WTC11 (cell line): ENCODE results near the gene SPP1. TPM values are rescaled to one million over a fixed set of nuclear protein-coding genes. Genes with fewer than 3 reads are reported as not detected.
"Not testable (repeated sequence)": the region's sequence is repeated elsewhere in the genome, so short reads cannot be mapped to it uniquely, and the experiment has no call there.

Experiments
- ATAC-seq: fragments of 200-7000 bp; cut with Tn5 transposase; 2 replicates; pipeline ENCODE4 v1.10.0; 2021; ENCODE audit warnings: mild to moderate bottlenecking, moderate library complexity
- CTCF ChIA-PET: fragments of 300-600 bp; sonication (Branson Sonifier 250); formaldehyde crosslinking; loops from one replicate; lab custom pipeline; 2021; ENCODE audit warnings: antibody characterized with exemption; lab: Charles Lee
- POLR2A ChIA-PET: fragments of 350-600 bp; sonication (Branson Sonifier 250); formaldehyde crosslinking; loops from one replicate; lab custom pipeline; 2021; ENCODE audit warnings: antibody characterized with exemption; lab: Charles Lee
- DNase-seq: peaks from one replicate; pipeline ENCODE4 v3.0.0; 2021; ENCODE audit warnings: low spot score
- H3K27ac Mint-ChIP-seq: 2 replicates; pipeline ENCODE4 v1.8.0; 2021; ENCODE audit warnings: mixed read lengths
- H3K27me3 Mint-ChIP-seq: 2 replicates; pipeline ENCODE4 v1.8.0; 2021; ENCODE audit warnings: low read depth, mild to moderate bottlenecking, moderate library complexity, mixed read lengths
- H3K36me3 Mint-ChIP-seq: 2 replicates; pipeline ENCODE4 v1.8.0; 2021; ENCODE audit warnings: mixed read lengths
- H3K4me1 Mint-ChIP-seq: 2 replicates; pipeline ENCODE4 v1.8.0; 2022; ENCODE audit warnings: mixed read lengths
- H3K4me3 Mint-ChIP-seq: 2 replicates; pipeline ENCODE4 v1.8.0; 2021; ENCODE audit warnings: mild to moderate bottlenecking, moderate library complexity, mixed read lengths
- H3K9me3 Mint-ChIP-seq: 2 replicates; pipeline ENCODE4 v1.8.0; 2021; ENCODE audit warnings: mixed read lengths
- AR ChIP-seq: fragments of 250-450 bp; sonication (Bioruptor Pico); IDR thresholded peaks from 2 replicates; pipeline ENCODE4 v1.9.0; 2021; ENCODE audit warnings: mild to moderate bottlenecking
- E2F4 ChIP-seq: sonication (generic); formaldehyde crosslinking; IDR thresholded peaks from 2 replicates; pipeline ENCODE4 v1.8.1; 2022; ENCODE audit warnings: low read depth, mild to moderate bottlenecking, moderate library complexity, missing genetic modification reagents, borderline replicate concordance
- EMX1 ChIP-seq: fragments of 250-450 bp; sonication (Bioruptor Pico); IDR thresholded peaks from 2 replicates; pipeline ENCODE4 v1.8.0; 2021; ENCODE audit warnings: mild to moderate bottlenecking
- ERG ChIP-seq: fragments of 250-450 bp; sonication (Bioruptor Pico); IDR thresholded peaks from 2 replicates; pipeline ENCODE4 v1.8.0; 2021; ENCODE audit warnings: mild to moderate bottlenecking
- NFATC4 ChIP-seq: fragments of 250-450 bp; sonication (Bioruptor Pico); IDR thresholded peaks from 2 replicates; pipeline ENCODE4 v1.9.0; 2021; ENCODE audit warnings: mild to moderate bottlenecking
- NR1H2 ChIP-seq: sonication (generic); formaldehyde crosslinking; IDR thresholded peaks from 2 replicates; pipeline ENCODE4 v1.9.0; 2021; ENCODE audit warnings: mild to moderate bottlenecking, moderate library complexity, missing genetic modification reagents
- PRRX2 ChIP-seq: fragments of 250-450 bp; sonication (Bioruptor Pico); IDR thresholded peaks from 2 replicates; pipeline ENCODE4 v1.8.0; 2021; ENCODE audit warnings: mild to moderate bottlenecking
- RELA ChIP-seq: sonication (generic); formaldehyde crosslinking; IDR thresholded peaks from 2 replicates; pipeline ENCODE4 v1.8.1; 2022; ENCODE audit warnings: missing genetic modification reagents, mild to moderate bottlenecking, borderline replicate concordance
- USF2 ChIP-seq: sonication (generic); formaldehyde crosslinking; IDR thresholded peaks from 2 replicates; pipeline ENCODE4 v1.8.1; 2023; ENCODE audit warnings: mild to moderate bottlenecking, missing genetic modification reagents, moderate library complexity
- ZMAT4 ChIP-seq: fragments of 250-450 bp; sonication (Bioruptor Pico); IDR thresholded peaks from 2 replicates; pipeline ENCODE4 v1.9.0; 2021; ENCODE audit warnings: mild to moderate bottlenecking
- ZNF138 ChIP-seq: sonication (generic); formaldehyde crosslinking; conservative IDR thresholded peaks from 2 replicates; pipeline ENCODE4 v1.8.1; 2022; ENCODE audit warnings: mild to moderate bottlenecking, moderate library complexity, missing genetic modification reagents
- ZNF416 ChIP-seq: fragments of 250-450 bp; sonication (Bioruptor Pico); IDR thresholded peaks from 2 replicates; pipeline ENCODE4 v1.9.0; 2021; ENCODE audit warnings: mild to moderate bottlenecking, inconsistent platforms
- ZNF425 ChIP-seq: fragments of 250-450 bp; sonication (Bioruptor Pico); conservative IDR thresholded peaks from 2 replicates; pipeline ENCODE4 v1.9.0; 2021; ENCODE audit warnings: mild to moderate bottlenecking
- ZNF532 ChIP-seq: fragments of 250-450 bp; sonication (Bioruptor Pico); IDR thresholded peaks from 2 replicates; pipeline ENCODE4 v1.9.0; 2021; ENCODE audit warnings: mild to moderate bottlenecking, borderline replicate concordance
- ZNF671 ChIP-seq: fragments of 250-450 bp; sonication (Bioruptor Pico); IDR thresholded peaks from 2 replicates; pipeline ENCODE4 v1.8.0; 2021; ENCODE audit warnings: mild to moderate bottlenecking
- ZSCAN18 ChIP-seq: fragments of 250-450 bp; sonication (Bioruptor Pico); IDR thresholded peaks from 2 replicates; pipeline ENCODE4 v2.1.2; 2022; ENCODE audit warnings: mild to moderate bottlenecking, moderate library complexity
- total RNA-seq: library from RNA; stranded (reverse); gene quantifications from 3 replicates; pipeline ENCODE4 v1.2.3, GENCODE V29; 2021

SPP1 gene
- total RNA-seq, 1 experiment from 2014 or later, result 56.6 TPM

- Mint-ChIP-seq H3K27ac (peak overlapping the region; percentile 97), H3K9me3 (peaks cover 5% of the 10 kb centered on the region), H3K36me3 (peaks cover 30% of the 10 kb centered on the region), H3K27me3 (peaks cover 3% of the 10 kb centered on the region), H3K4me1 (peaks cover 24% of the 10 kb centered on the region), H3K4me3 (peak overlapping the region; percentile 68)
- ATAC-seq, result peak; percentile 5; the same call in 1 of the 2 replicates
- TF ChIP-seq AR (CRISPR knock-in tag), result peak; percentile 94
- 0 out of 2 replicates have a peak, but pooled peaks have one; percentile 44 for TF ChIP-seq EMX1 (CRISPR knock-in tag)
- no peak for TF ChIP-seq NR1H2 (CRISPR knock-in tag)
- TF ChIP-seq ZMAT4, result peak; percentile 34; the same call in 1 of the 2 replicates
- TF ChIP-seq RELA, result no peak
- peak; percentile 95 for TF ChIP-seq ZNF425 (CRISPR knock-in tag)
- no peak for TF ChIP-seq USF2 (CRISPR knock-in tag)
- peak; percentile 88; the same call in 1 of the 2 replicates for TF ChIP-seq ZNF416
- peak; percentile 85 for TF ChIP-seq NFATC4 (CRISPR knock-in tag)
- TF ChIP-seq E2F4 (CRISPR knock-in tag), result no peak
- peak; percentile 27; the same call in 1 of the 2 replicates for TF ChIP-seq ZNF532 (CRISPR knock-in tag)
- TF ChIP-seq ERG (CRISPR knock-in tag), result peak; percentile 26; the same call in 1 of the 2 replicates
- TF ChIP-seq ZSCAN18 (CRISPR knock-in tag), result no peak
- peak; percentile 81 for TF ChIP-seq PRRX2 (CRISPR knock-in tag)
- no peak for TF ChIP-seq ZNF138
- peak; percentile 91 for TF ChIP-seq ZNF671
- ChIA-PET CTCF (interaction anchor here (2.0 to 2.9 kb wide), 2 partner anchors 51 to 82 kb away, joined by 9 to 13 read pairs; no protein-coding TSS in a partner anchor), POLR2A (no interaction called here)
- no peak for DNase-seq
Observed at GRCh38 chr4:87934973-87935372, 40.5 kb upstream of the SPP1 start.

GRCh38 chr4:87935954-87936353 lies 39.6 kb upstream of the SPP1 start:
- Mint-ChIP-seq H3K27ac (peak overlapping the region; percentile 99), H3K4me3 (peak overlapping the region; percentile 90), H3K4me1 (peaks cover 25% of the 10 kb centered on the region), H3K36me3 (peaks cover 25% of the 10 kb centered on the region)
- POLR2A ChIA-PET, DNase-seq, H3K9me3 Mint-ChIP-seq, CTCF ChIA-PET, H3K27me3 Mint-ChIP-seq, ATAC-seq: not testable (repeated sequence)
